ENCODE results near the gene TPPP2. TPM values are rescaled to one million over a fixed set of nuclear protein-coding genes. Genes with fewer than 3 reads are reported as not detected.

Gene TPPP2
- total and polyA plus RNA-seq, 2 donors (not counting 1 experiment from before 2014, with no cell fraction given): not detected

- Histone ChIP-seq H3K36me3 (replicated peaks in 1 of 2; ENCODE audit: control extremely low read depth in 1 of 2, control insufficient read depth in 1 of 2, extremely low read depth in 1 of 2, insufficient read depth in 2 of 2, low read length in 1 of 2) (no peaks in the 10 kb centered on the region), H3K9ac (ENCODE audit: low read length) (peak overlapping the region; percentile 70), H3K9me3 (ENCODE audit: control extremely low read depth in 1 of 3, control insufficient read depth in 2 of 3, insufficient read depth in 1 of 3, low read length in 2 of 3) (peaks cover 0 to 9% (median 0%) of the 10 kb centered on the region in 3 donors), H3K4me1 (ENCODE audit: control insufficient read depth in 2 of 2, insufficient read depth in 2 of 2, low read length in 2 of 2) (peaks cover 34 to 40% of the 10 kb centered on the region in 2 donors), H3K27ac (ENCODE audit: low read length in 2 of 2) (no peak overlapping the region), H3K79me2 (ENCODE audit: control insufficient read depth, insufficient read depth, low read length) (no peaks in the 10 kb centered on the region), H3K4me3 (ENCODE audit: control extremely low read depth in 1 of 5, extremely low read depth in 1 of 5, insufficient read depth in 1 of 5, low read depth in 2 of 5, low read length in 4 of 5) (peak overlapping the region; percentile 17 to 69 (median 53)), H4K20me1 (ENCODE audit: control insufficient read depth, insufficient read depth, low read length, poor library complexity, severe bottlenecking) (no peaks in the 10 kb centered on the region), H2AFZ (ENCODE audit: insufficient read depth, low read depth, low read length, poor library complexity, severe bottlenecking) (peak overlapping the region; percentile 43), H3K4me2 (replicated peaks; ENCODE audit: low read depth, low read length, poor library complexity, severe bottlenecking) (peak overlapping the region; percentile 97), H3K27me3 (replicated peaks in 1 of 4; ENCODE audit: control extremely low read depth in 1 of 4, control insufficient read depth in 3 of 4, insufficient read depth in 4 of 4, low read length in 3 of 4) (peaks cover 0 to 50% (median 18%) of the 10 kb centered on the region in 4 experiments)
- peak overlapping the region; percentile 73 for H3K27ac Mint-ChIP-seq
- H3K27me3 Mint-ChIP-seq: peaks cover 24% of the 10 kb centered on the region
- H3K4me3 Mint-ChIP-seq: peak overlapping the region; percentile 93
- WGBS (ENCODE audit: insufficient coverage): under 1% methylated on average over 34 of the region's 37 CpGs
- H3K4me1 Mint-ChIP-seq: peaks cover 44% of the 10 kb centered on the region
- intact Hi-C loops (cut with micrococcal nuclease): loop anchor here (1.0 to 2.0 kb wide), 3 partner anchors 32 to 57 kb away; partner anchors contain the start of gene NDRG2
- ATAC-seq (ENCODE audit: low read depth): peak; percentile 73
- no peaks in the 10 kb centered on the region for H3K9me3 Mint-ChIP-seq (ENCODE audit: insufficient read depth)
- POLR2A ChIA-PET: interaction anchor here (0.6 to 2.7 kb wide), 7 partner anchors 21 to 1847 kb away, joined by 3 to 27 read pairs (median 5); partner anchors contain the start of genes NDRG2, RBM23 and ZNF219
- CTCF ChIA-PET: interaction anchor here (0.7 to 6.2 kb wide), 13 partner anchors 9 to 100 kb away, joined by 3 to 133 read pairs (median 5); partner anchors contain the start of gene TMEM253
- DNase-seq: peak; percentile 79
- TF ChIP-seq EZH2 (IDR thresholded peaks at IDR 0.05; ENCODE audit: borderline replicate concordance, insufficient read depth, low read depth, low read length, poor library complexity, severe bottlenecking) (no peak), CTCF (IDR thresholded peaks at IDR 0.05) (no peak)
These were observed 41.4 kb downstream of the TPPP2 start for GRCh38 chr14:21071225-21072030.

Data from B cell (primary cell).